Esophagus squamous epithelium (tissue), 4 donors: Measurements from ENCODE around the gene TNKS2.

ENCODE experiments used
- CTCF ChIP-seq, 6 experiments: fragments of 450-650 bp in 4 of 6; fragments of 200-600 bp in 2 of 6; sonication (generic) in 2 of 6; IDR thresholded peaks; one replicate each; pipeline ENCODE4 v1.5.1; 2016 to 2019; ENCODE audit warnings: antibody characterized with exemption in 6 of 6, mild to moderate bottlenecking in 4 of 6, moderate library complexity in 4 of 6
- POLR2A ChIP-seq, 4 donors: fragments of 450-650 bp; IDR thresholded peaks; one replicate each; pipeline ENCODE4 v1.6.1; 2017; ENCODE audit warnings: antibody characterized with exemption in 4 of 4, mild to moderate bottlenecking in 4 of 4, moderate library complexity in 3 of 4

GRCh38 chr10:91758303-91759146 is 39.7 kb upstream of the TNKS2 start:
- TF ChIP-seq CTCF (IDR thresholded peaks at IDR 0.05) (peak in 5 of 6 experiments; percentile 43 to 67 (median 49)), POLR2A (IDR thresholded peaks at IDR 0.05) (no peak)
